Left ventricle myocardium inferior (tissue), 1 donor: ENCODE data around the gene JUNB. TPM values are rescaled to one million over a fixed set of nuclear protein-coding genes. Genes with fewer than 3 reads are reported as not detected.
"Not testable (repeated sequence)": the region's sequence is repeated elsewhere in the genome, so short reads cannot be mapped to it uniquely, and the experiment has no call there.

Source experiments
- DNase-seq: peaks from one replicate; pipeline ENCODE4 v3.0.0-alpha.2; 2020
- H3K27ac ChIP-seq: fragments of 200-600 bp; replicated peaks from 2 replicates; pipeline ENCODE4 v1.8.0; 2021
- H3K27me3 ChIP-seq: fragments of 200-600 bp; 2 replicates; pipeline ENCODE4 v1.8.0; 2021; ENCODE audit warnings: low read depth
- H3K36me3 ChIP-seq: fragments of 200-600 bp; 2 replicates; pipeline ENCODE4 v1.8.0; 2021
- H3K4me1 ChIP-seq: fragments of 200-600 bp; 2 replicates; pipeline ENCODE4 v1.8.0; 2021
- H3K4me3 ChIP-seq: fragments of 200-600 bp; 2 replicates; pipeline ENCODE4 v1.8.0; 2021; ENCODE audit warnings: mild to moderate bottlenecking, moderate library complexity
- H3K9me3 ChIP-seq: fragments of 200-600 bp; replicated peaks from 2 replicates; pipeline ENCODE4 v1.8.0; 2021
- intact Hi-C: fragments of 100-400 bp; cut with micrococcal nuclease; formaldehyde crosslinking; loops from one replicate; pipeline ENCODE4 v1.11.0; 2022
- total RNA-seq: library from RNA; stranded (reverse); fragmentation: NEBNext Ultra II Directional; extraction: Animal tissue kit (Norgen Biotek cat#: 25700); gene quantifications from one replicate; pipeline ENCODE4 v1.2.1, GENCODE V29; 2021
- TF ChIP-seq, protein P1 (sequence below): fragments of 200-600 bp; IDR thresholded peaks from 2 replicates; pipeline ENCODE4 v1.8.0; 2021; ENCODE audit warnings: antibody characterized with exemption, mild to moderate bottlenecking, borderline replicate concordance
- donor health status: DM: no; HTN: yes; CAD: no; lungs with severe emphysema.

Gene JUNB
- total RNA-seq, 1 donor from 2014 or later: 26.7 TPM

DNA sequence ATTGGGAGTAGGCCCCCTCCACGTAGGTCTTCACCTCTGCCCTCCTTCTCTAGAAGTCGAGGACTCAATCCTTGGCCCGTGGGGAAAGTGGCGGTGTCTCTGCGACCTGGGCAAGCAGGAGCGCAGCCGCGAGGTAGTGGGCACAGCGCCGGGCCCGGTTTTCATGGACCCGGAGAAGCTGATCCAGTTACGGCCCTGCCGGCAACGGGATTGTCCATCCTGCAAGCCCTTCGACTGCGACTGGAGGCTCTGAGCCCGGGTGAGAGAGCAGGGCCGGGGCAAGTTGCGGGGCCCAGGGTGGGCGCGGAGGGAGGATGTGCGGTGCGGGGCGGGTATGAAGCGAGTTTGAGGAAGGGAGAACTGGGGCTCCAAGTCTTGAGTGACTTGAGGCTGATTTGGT lies 12.8 kb downstream of the JUNB start:
- Histone ChIP-seq H3K27me3 (no peaks in the 10 kb centered on the region), H3K27ac (no peak overlapping the region), H3K4me1 (peaks cover 45% of the 10 kb centered on the region), H3K4me3 (no peak overlapping the region), H3K36me3 (peaks cover 16% of the 10 kb centered on the region), H3K9me3 (no peaks in the 10 kb centered on the region)
- intact Hi-C loops: no loop called here
- TF ChIP-seq, protein P1, sequence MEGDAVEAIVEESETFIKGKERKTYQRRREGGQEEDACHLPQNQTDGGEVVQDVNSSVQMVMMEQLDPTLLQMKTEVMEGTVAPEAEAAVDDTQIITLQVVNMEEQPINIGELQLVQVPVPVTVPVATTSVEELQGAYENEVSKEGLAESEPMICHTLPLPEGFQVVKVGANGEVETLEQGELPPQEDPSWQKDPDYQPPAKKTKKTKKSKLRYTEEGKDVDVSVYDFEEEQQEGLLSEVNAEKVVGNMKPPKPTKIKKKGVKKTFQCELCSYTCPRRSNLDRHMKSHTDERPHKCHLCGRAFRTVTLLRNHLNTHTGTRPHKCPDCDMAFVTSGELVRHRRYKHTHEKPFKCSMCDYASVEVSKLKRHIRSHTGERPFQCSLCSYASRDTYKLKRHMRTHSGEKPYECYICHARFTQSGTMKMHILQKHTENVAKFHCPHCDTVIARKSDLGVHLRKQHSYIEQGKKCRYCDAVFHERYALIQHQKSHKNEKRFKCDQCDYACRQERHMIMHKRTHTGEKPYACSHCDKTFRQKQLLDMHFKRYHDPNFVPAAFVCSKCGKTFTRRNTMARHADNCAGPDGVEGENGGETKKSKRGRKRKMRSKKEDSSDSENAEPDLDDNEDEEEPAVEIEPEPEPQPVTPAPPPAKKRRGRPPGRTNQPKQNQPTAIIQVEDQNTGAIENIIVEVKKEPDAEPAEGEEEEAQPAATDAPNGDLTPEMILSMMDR: no peak
- DNase-seq: no peak

DNA sequence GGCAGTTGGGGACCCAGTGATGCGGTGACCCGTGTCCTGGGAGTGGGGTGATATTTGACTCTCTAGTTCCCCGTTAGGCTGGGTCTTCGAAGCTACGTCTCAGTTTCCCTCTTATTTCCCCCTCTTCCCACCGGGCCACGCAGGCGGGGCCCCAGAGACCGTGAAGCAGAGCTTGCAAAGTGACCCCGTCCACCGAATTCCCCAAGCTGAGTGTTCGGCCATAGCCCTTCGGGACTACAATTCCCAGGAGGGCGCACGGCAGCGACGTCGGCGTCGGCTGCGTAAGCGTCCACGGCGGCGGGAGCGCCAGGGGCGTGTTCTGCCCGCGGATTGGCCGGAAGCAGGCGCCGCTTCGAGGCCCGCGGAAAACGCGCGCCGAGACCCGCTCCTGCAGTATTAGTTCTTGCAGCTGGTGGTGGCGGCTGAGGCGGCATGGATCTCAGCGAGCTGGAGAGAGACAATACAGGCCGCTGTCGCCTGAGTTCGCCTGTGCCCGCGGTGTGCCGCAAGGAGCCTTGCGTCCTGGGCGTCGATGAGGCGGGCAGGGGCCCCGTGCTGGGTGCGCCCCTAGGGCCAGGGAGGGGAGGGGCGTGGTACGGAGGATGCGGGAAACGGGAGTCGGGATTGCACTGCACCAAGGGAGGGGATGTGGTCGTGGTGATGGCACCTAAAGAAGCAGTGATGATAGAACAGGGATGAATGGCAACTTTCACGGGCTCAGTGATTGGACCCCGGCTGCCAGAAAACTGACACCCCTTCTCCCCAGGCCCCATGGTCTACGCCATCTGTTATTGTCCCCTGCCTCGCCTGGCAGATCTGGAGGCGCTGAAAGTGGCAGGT lies 15.2 kb downstream of the JUNB start, which contains the start of gene RNASEH2A:
Gene RNASEH2A (plus strand): TSS at position 343 of the 840 bp plus-strand sequence. CDS start 90 bp downstream, at position 433.
- Histone ChIP-seq H3K4me3 (peak within 1 kb of the TSS; percentile 78), H3K27me3 (no peaks in the 10 kb centered on the region), H3K36me3 (peaks cover 13% of the 10 kb centered on the region), H3K9me3 (no peaks in the 10 kb centered on the region), H3K4me1 (peaks cover 27% of the 10 kb centered on the region), H3K27ac (peak within 1 kb of the TSS; percentile 74)
- TF ChIP-seq, protein P1: peak; percentile 35
- intact Hi-C loops: loop anchor here (5.0 kb wide), 1 partner anchor 36 kb away; no protein-coding TSS in a partner anchor
- DNase-seq: peak; percentile 91

DNA sequence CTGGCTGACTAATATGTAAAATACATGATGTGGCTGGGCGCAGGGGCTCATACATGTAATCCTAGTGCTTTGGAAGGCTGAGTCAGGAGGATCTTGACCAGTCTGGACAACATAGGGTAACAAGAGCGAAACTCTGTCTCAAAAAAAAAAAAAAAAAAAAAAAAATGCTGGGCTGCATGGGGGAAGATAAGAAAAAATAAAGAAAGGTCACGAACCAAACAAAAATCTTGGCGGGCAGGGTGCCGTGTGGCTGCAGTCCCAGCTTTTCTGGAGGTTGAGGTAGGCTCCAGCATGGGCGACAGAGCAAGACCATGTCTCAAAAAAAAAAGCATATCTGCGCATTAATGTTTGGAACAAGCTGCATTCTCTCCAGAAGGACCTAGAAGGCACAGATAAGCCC lies 23.8 kb downstream of the JUNB start:
- TF ChIP-seq, protein P1: no peak
- no peak overlapping the region for H3K27ac ChIP-seq
- peaks cover 26% of the 10 kb centered on the region for H3K36me3 ChIP-seq
- intact Hi-C loops: no loop called here
- H3K4me1 ChIP-seq: no peaks in the 10 kb centered on the region
- H3K4me3 ChIP-seq: no peak overlapping the region
- H3K27me3 ChIP-seq: no peaks in the 10 kb centered on the region
- H3K9me3 ChIP-seq: no peaks in the 10 kb centered on the region
- DNase-seq: no peak

DNA sequence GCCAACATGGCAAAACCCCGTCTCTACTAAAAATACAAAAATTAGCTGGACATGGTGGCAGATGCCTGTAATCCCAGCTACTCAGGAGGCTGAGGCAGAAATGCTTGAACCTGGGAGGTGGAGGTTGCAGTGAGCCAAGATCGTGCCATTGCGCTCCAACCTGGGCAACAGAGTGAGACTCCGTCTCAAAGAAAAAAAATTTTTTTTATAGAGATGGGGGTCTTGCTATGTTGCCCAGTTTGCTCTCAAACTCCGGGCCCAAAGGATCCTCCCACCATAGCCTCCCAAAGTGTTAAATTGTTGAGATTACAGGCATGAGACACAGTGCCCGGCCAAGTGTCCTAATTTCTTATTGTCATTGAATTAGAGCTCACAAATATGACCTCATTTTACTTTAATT lies 25.9 kb downstream of the JUNB start:
- H3K9me3 ChIP-seq, DNase-seq, H3K4me1 ChIP-seq, H3K27me3 ChIP-seq, H3K27ac ChIP-seq, H3K4me3 ChIP-seq, intact Hi-C loops: not testable (repeated sequence)
- peaks cover 21% of the 10 kb centered on the region for H3K36me3 ChIP-seq

DNA sequence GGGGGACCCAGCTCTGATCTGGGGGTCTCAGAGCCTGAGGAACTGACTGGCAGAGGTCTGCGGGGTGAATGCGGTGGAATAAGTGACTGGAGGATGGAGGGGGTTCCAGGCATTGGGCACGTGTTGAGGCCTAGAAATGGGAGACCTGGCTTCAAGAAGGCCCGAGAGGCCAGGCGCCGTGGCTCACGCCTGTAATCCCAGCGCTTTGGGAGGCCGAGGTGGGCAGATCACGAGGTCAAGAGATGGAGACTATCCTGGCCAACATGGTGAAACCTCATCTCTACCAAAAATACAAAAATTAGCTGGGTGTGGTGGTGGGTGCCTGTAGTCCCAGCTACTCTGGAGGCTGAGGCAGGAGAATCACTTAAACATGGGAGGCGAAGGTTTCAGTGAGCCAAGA lies 26.5 kb downstream of the JUNB start:
- Histone ChIP-seq H3K36me3 (peaks cover 20% of the 10 kb centered on the region), H3K27me3 (peaks cover 12% of the 10 kb centered on the region)
- DNase-seq, H3K4me3 ChIP-seq, H3K27ac ChIP-seq, H3K9me3 ChIP-seq, H3K4me1 ChIP-seq, intact Hi-C loops: not testable (repeated sequence)

DNA sequence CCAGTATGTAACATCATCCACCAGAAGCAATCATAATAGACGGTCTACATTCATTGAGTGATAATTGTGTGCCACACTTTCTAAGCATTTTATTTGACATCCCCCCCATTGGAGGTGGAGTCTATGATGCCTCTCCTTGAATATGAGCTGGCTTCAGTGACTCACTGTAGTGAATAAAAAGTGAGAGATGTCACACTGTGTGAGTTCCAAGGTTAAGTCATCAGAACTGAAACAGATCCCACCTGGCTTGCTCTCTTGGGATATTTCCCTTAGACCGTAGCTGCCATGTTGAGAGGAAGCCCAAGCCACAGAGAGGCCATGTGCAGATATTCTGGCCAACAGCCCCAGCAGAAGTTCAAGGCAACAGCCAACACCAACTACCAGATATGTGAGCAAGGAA lies 30.5 kb downstream of the JUNB start:
- H3K9me3 ChIP-seq: peaks cover 7% of the 10 kb centered on the region
- H3K27me3 ChIP-seq: peaks cover 51% of the 10 kb centered on the region
- no peak for DNase-seq
- peaks cover 4% of the 10 kb centered on the region for H3K4me1 ChIP-seq
- intact Hi-C loops: no loop called here
- no peaks in the 10 kb centered on the region for H3K36me3 ChIP-seq
- no peak overlapping the region for H3K4me3 ChIP-seq
- H3K27ac ChIP-seq: no peak overlapping the region
- TF ChIP-seq, protein P1: no peak
